T-cell (primary cell): ENCODE measurements around the gene RNGTT. TPM values are rescaled to one million over a fixed set of nuclear protein-coding genes. Genes with fewer than 3 reads are reported as not detected.
"Not testable (repeated sequence)": the region's sequence is repeated elsewhere in the genome, so short reads cannot be mapped to it uniquely, and the experiment has no call there.

Experiments used
- ATAC-seq, 4 experiments: fragments of 200-7000 bp in 3 of 4; fragments of 150-1000 bp in 1 of 4; cut with Tn5 transposase; replicated peaks in 1 of 4; 1 replicate in 3 of 4; 2 replicates in 1 of 4; pipeline ENCODE4 v1.10.0; 2021; ENCODE audit warnings: moderate library complexity in 3 of 4, mild to moderate bottlenecking in 2 of 4, moderate number of reproducible peaks in 1 of 4
- CTCF ChIA-PET, 2 donors: fragments of 300-600 bp; sonication (Branson Sonifier 250); formaldehyde crosslinking; loops; one replicate each; lab custom pipeline; 2022; ENCODE audit warnings: antibody characterized with exemption in 2 of 2; lab: Charles Lee
- POLR2A ChIA-PET, 2 donors: fragments of 300-600 bp; sonication (Branson Sonifier 250); formaldehyde crosslinking; loops; one replicate each; lab custom pipeline; 2022; ENCODE audit warnings: antibody characterized with exemption in 2 of 2; lab: Charles Lee
- DNase-seq, 35 experiments: peaks; one replicate each; pipeline versions ENCODE4 v3.0.0 to v3.0.0-alpha.2; 2013 to 2023
- H3K27ac ChIP-seq: one replicate; pipeline ENCODE4 v1.5.1; 2013; ENCODE audit warnings: low read length
- H3K27me3 ChIP-seq, 2 experiments: replicated peaks in 1 of 2; 1 replicate in 1 of 2; 2 replicates in 1 of 2; pipeline versions ENCODE4 v1.6.1 to v1.7.0; 2013; ENCODE audit warnings: low read length in 1 of 2, mixed read lengths in 1 of 2; ENCODE audit not compliant: control insufficient read depth in 2 of 2, insufficient read depth in 2 of 2; ENCODE audit errors: extremely low read depth in 1 of 2
- H3K36me3 ChIP-seq, 2 donors: 1 replicate in 1 of 2; 2 replicates in 1 of 2; pipeline versions ENCODE4 v1.6.1 to v1.7.0; 2013; ENCODE audit warnings: low read length in 1 of 2; ENCODE audit not compliant: control insufficient read depth in 2 of 2, insufficient read depth in 1 of 2; ENCODE audit errors: extremely low read depth in 1 of 2
- H3K4me1 ChIP-seq, 2 experiments: 1 replicate in 1 of 2; 2 replicates in 1 of 2; pipeline versions ENCODE4 v1.6.1 to v1.7.0; 2013; ENCODE audit warnings: low read length in 2 of 2, mixed read lengths in 1 of 2; ENCODE audit not compliant: insufficient read depth in 2 of 2, control insufficient read depth in 1 of 2; ENCODE audit errors: extremely low read depth in 1 of 2
- H3K4me3 ChIP-seq, 2 donors: 1 replicate in 1 of 2; 2 replicates in 1 of 2; pipeline versions ENCODE4 v1.5.1 to v1.7.0; 2013; ENCODE audit warnings: mild to moderate bottlenecking in 2 of 2, low read length in 1 of 2, moderate library complexity in 1 of 2; ENCODE audit not compliant: control insufficient read depth in 1 of 2; ENCODE audit errors: extremely low read depth in 1 of 2
- H3K9me3 ChIP-seq: 2 replicates; pipeline ENCODE4 v1.7.0; 2013
- H3K27ac Mint-ChIP-seq, 2 donors: one replicate each; pipeline ENCODE4 v1.8.0; 2020 to 2021; ENCODE audit warnings: mild to moderate bottlenecking in 2 of 2, mixed read lengths in 2 of 2
- H3K27me3 Mint-ChIP-seq, 2 donors: one replicate each; pipeline ENCODE4 v1.8.0; 2021 to 2022; ENCODE audit warnings: mixed read lengths in 2 of 2
- H3K36me3 Mint-ChIP-seq: one replicate; pipeline ENCODE4 v1.8.0; 2021; ENCODE audit warnings: mixed read lengths
- H3K4me1 Mint-ChIP-seq, 3 donors: one replicate each; pipeline ENCODE4 v1.8.0; 2020 to 2022; ENCODE audit warnings: mixed read lengths in 3 of 3, mild to moderate bottlenecking in 1 of 3
- H3K4me3 Mint-ChIP-seq, 3 donors: one replicate each; pipeline ENCODE4 v1.8.0; 2020 to 2022; ENCODE audit warnings: mild to moderate bottlenecking in 3 of 3, mixed read lengths in 3 of 3, moderate library complexity in 3 of 3
- H3K9me3 Mint-ChIP-seq, 3 donors: one replicate each; pipeline ENCODE4 v1.8.0; 2020 to 2022; ENCODE audit warnings: mixed read lengths in 3 of 3
- WGBS: methylation state at CpG from one replicate; pipeline ENCODE4 v1.1.5; 2013; ENCODE audit warnings: missing lambda C conversion rate; ENCODE audit not compliant: insufficient coverage; 5-methylcytosine and 5-hydroxymethylcytosine counted together
- total RNA-seq, 35 experiments: library from RNA in 6 of 35; stranded (reverse) in 6 of 35; fragments of 120-200 nt in 1 of 35; gene quantifications; one replicate each; pipeline versions ENCODE4 v1.2.1 to v1.2.4 and lab custom pipeline; 2013 to 2026

RNGTT gene
- total RNA-seq, 5 donors from 2014 or later (not counting 1 experiment from before 2014, with no cell fraction given) = 16.6 to 22.2 (median 17.5) TPM

DNA sequence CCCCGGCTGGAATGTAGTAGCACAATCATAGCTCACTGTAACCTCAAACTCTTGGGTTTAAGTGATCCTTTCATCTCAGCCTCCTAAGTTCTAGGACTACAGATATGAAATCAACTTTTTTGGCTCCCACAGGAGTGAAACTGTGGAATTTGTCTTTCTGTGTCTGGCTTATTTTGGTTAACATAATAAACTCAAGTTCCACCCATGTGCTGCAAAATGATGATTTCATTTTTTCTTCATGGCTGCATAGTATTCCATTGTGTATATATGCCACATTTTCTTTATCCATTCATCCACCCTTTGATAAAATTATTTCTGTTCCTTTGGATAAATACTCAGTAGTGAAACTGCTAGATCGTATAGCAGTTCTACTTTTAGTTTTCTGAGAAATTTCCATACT lies 29.9 kb downstream of the RNGTT start:
- peaks cover 19 to 46% (median 25%) of the 10 kb centered on the region in 3 donors for H3K9me3 Mint-ChIP-seq
- WGBS = no CpG with 5 or more reads among the region's 2 CpGs
- no peak overlapping the region for H3K4me3 Mint-ChIP-seq
- ChIA-PET CTCF (interaction anchor here in 1 of 2 donors (1.0 kb wide), 1 partner anchor 19 kb away, joined by 4 read pairs; no protein-coding TSS in a partner anchor), POLR2A (no interaction called here)
- DNase-seq (no peak), ATAC-seq (no peak)
- H3K27ac ChIP-seq = no peak overlapping the region
- no peak overlapping the region for H3K4me3 ChIP-seq
- H3K36me3 Mint-ChIP-seq = peaks cover 81% of the 10 kb centered on the region
- H3K27me3 Mint-ChIP-seq = no peaks in the 10 kb centered on the region
- H3K36me3 ChIP-seq = peaks cover 0 to 19% of the 10 kb centered on the region in 2 donors
- H3K4me1 ChIP-seq = no peaks in the 10 kb centered on the region
- no peak overlapping the region for H3K27ac Mint-ChIP-seq
- no peaks in the 10 kb centered on the region for H3K27me3 ChIP-seq
- H3K9me3 ChIP-seq = peaks cover 7% of the 10 kb centered on the region
- peaks cover 0 to 8% (median 0%) of the 10 kb centered on the region in 3 donors for H3K4me1 Mint-ChIP-seq

DNA sequence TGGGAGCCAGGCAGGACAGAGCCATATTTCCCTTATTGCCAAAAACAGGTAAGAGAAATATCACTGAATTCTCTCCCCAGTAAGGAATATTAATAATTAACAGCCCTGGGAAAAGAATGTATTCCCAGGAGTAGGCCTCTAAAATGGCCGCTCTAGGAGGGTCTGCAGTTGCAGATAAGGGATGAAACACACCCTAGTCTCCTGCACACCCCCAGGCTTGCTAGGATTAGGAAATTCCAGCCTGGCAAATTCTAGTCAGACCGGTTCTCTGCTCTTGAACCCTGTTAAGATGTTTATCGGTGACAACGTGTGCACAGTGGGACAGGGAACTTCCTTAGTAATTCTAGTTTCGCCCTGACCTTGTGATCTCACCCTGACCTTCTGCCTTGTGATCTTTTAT lies 31.4 kb downstream of the RNGTT start:
- H3K36me3 ChIP-seq = peaks cover 0 to 20% of the 10 kb centered on the region in 2 donors
- H3K4me3 Mint-ChIP-seq, H3K4me1 ChIP-seq, H3K27ac ChIP-seq, POLR2A ChIA-PET, ATAC-seq, H3K4me1 Mint-ChIP-seq, H3K4me3 ChIP-seq, H3K9me3 ChIP-seq, H3K27ac Mint-ChIP-seq, CTCF ChIA-PET, H3K27me3 Mint-ChIP-seq, DNase-seq, H3K27me3 ChIP-seq: not testable (repeated sequence)
- 96% methylated on average over 4 of the region's 5 CpGs for WGBS
- H3K36me3 Mint-ChIP-seq = peaks cover 70% of the 10 kb centered on the region
- H3K9me3 Mint-ChIP-seq = peaks cover 16 to 37% (median 17%) of the 10 kb centered on the region in 3 donors

DNA sequence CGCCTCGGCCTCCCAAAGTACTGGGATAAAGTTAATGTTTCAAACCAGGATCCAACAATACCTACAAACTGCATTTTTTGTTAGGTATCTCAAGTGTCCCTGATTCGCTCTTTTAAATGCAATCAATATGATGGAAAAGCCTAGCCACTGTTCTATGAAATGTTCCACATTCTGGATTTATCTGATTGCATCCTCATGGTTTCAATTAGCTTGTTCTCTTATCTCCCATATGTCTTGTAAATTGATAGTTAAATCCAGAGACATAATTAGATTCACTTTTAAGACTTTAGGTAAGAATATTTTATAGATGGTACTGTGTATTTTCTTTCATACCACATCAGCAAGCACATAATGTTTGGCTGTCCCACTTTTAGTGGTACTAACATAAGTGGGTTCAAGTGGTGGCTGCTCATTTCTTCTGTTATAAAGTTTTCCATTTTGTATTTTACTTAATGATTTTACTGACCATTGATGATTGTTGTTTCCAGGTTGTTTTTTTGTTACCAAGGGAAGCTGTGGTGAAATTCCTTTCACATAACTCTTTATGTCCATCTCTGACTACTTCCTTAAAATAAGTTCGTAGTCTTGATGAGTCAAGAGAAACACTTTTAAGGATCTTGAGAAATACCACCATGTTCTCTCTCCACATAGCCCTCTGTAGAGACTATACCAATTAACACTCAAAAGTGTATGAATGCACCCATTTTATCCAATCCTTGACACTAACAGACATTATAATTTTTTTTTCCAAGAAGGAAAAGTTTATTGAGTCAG lies 40.5 kb downstream of the RNGTT start:
- Histone ChIP-seq H3K27me3 (no peaks in the 10 kb centered on the region), H3K4me3 (no peak overlapping the region), H3K27ac (no peak overlapping the region), H3K36me3 (peaks cover 0 to 8% of the 10 kb centered on the region in 2 donors), H3K4me1 (no peaks in the 10 kb centered on the region), H3K9me3 (no peaks in the 10 kb centered on the region)
- Mint-ChIP-seq H3K27me3 (no peaks in the 10 kb centered on the region), H3K9me3 (no peaks in the 10 kb centered on the region), H3K4me3 (no peak overlapping the region), H3K27ac (no peak overlapping the region), H3K4me1 (peaks cover 4 to 10% (median 6%) of the 10 kb centered on the region in 3 donors), H3K36me3 (peaks cover 30% of the 10 kb centered on the region)
- 100% methylated on average over 1 of the region's 4 CpGs for WGBS
- ATAC-seq = no peak
- no peak for DNase-seq
- POLR2A ChIA-PET = interaction anchor here in 1 of 2 donors (0.7 kb wide), 1 partner anchor 983 kb away, joined by 3 read pairs; no protein-coding TSS in a partner anchor
- CTCF ChIA-PET = no interaction called here

DNA sequence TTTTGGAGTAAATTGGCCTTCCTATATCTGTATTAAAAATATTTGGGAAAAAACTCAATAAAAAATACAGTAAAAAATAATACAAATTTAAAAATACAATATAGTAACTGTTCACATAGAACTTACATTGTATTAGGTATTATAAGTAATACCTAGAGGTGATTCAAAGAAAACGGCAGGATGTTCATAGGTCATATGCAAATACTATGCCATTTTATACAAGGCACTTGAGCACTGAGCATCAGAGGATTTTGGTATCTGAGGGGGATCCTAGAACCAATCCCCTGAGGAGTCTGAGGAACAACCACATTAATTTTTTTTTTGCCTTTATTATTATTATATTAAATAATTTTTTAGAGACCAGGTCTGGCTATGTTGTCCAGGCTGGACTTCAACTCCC lies 41.7 kb downstream of the RNGTT start:
- H3K27me3 ChIP-seq = no peaks in the 10 kb centered on the region
- WGBS = no CpG with 5 or more reads among the region's 1 CpG
- no peaks in the 10 kb centered on the region for H3K9me3 ChIP-seq
- ATAC-seq (no peak), DNase-seq (no peak)
- peaks cover 0 to 3% of the 10 kb centered on the region in 2 experiments for H3K4me1 ChIP-seq
- Mint-ChIP-seq H3K9me3 (no peaks in the 10 kb centered on the region), H3K4me3 (no peak overlapping the region), H3K4me1 (peaks cover 16 to 21% (median 17%) of the 10 kb centered on the region in 3 donors), H3K27ac (no peak overlapping the region), H3K27me3 (no peaks in the 10 kb centered on the region), H3K36me3 (peaks cover 36% of the 10 kb centered on the region)
- H3K27ac ChIP-seq = no peak overlapping the region
- H3K36me3 ChIP-seq = peaks cover 0 to 8% of the 10 kb centered on the region in 2 donors
- ChIA-PET CTCF (interaction anchor here in 1 of 2 donors (0.7 kb wide), 1 partner anchor 23 kb away, joined by 3 read pairs; no protein-coding TSS in a partner anchor), POLR2A (interaction anchor here (0.6 to 0.7 kb wide), 4 partner anchors 9 to 813 kb away, joined by 3 to 5 read pairs (median 4); no protein-coding TSS in a partner anchor)
- no peak overlapping the region for H3K4me3 ChIP-seq

DNA sequence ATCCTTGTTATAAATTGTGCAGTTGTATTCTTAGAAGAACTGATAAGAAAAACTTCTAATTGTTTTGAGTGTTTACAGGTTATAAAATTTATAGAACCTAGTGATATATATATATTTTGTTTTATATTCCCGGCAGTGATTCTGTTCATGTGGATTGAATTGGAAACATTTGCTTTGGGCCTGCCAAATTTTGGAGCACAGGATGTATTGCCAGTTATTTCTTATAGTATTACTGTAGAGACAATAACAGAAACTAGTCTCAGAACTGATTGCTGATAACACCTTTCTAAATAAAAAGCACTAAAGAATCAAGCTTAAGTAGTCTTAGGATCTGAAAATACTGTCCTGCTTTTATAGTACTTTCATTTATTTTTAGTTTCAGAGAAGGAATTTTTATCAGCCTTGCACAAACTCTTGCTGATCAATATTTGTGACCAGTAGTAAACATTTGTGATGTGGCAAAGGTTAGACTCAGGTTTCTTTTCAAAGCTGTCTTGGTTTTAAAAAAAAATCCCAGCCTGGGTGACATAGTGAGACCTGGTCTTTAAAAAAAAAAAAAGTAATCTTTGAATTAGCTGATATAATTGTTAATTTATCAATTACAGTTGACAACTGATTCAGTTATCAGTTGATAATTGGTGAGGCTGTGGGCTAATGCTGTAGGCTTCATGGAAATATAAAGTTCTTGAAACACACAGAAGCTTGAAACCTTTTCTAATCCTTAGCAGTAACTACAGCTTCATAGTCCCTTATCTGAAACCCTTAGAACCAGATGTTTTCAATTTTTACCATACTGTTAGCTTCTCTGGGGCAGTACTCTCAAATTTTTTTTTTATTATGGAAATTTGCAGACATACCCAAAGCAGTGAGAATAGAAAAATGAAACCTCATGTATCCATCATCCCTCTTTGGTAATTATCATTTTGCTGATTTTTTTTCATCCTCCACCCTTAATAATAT lies 42.4 kb downstream of the RNGTT start:
- CTCF ChIA-PET = interaction anchor here in 1 of 2 donors (0.7 kb wide), 1 partner anchor 23 kb away, joined by 3 read pairs; no protein-coding TSS in a partner anchor

DNA sequence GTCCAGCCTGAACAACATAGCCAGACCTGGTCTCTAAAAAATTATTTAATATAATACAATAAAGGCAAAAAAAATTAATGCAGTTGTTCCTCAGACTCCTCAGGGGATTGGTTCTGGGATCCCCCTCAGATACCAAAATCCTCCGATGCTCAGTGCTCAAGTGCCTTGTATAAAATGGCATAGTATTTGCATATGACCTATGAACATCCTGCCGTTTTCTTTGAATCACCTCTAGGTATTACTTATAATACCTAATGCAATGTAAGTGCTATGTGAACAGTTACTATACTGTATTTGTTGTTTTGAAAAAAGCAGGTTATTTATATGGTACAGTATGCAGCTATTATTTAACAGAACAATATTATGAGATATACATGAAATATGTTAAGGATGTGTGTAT lies 43.3 kb downstream of the RNGTT start:
- H3K4me3 Mint-ChIP-seq = no peak overlapping the region
- ChIA-PET POLR2A (no interaction called here), CTCF (no interaction called here)
- H3K4me1 Mint-ChIP-seq = peaks cover 20 to 24% (median 20%) of the 10 kb centered on the region in 3 donors
- H3K27ac Mint-ChIP-seq = no peak overlapping the region
- H3K27ac ChIP-seq = no peak overlapping the region
- no peaks in the 10 kb centered on the region for H3K27me3 ChIP-seq
- no peaks in the 10 kb centered on the region for H3K9me3 ChIP-seq
- WGBS = no CpG with 5 or more reads among the region's 2 CpGs
- ATAC-seq (no peak), DNase-seq (no peak)
- H3K36me3 Mint-ChIP-seq = peaks cover 40% of the 10 kb centered on the region
- H3K36me3 ChIP-seq = peaks cover 0 to 8% of the 10 kb centered on the region in 2 donors
- no peaks in the 10 kb centered on the region for H3K27me3 Mint-ChIP-seq
- peaks cover 0 to 3% of the 10 kb centered on the region in 2 experiments for H3K4me1 ChIP-seq
- H3K4me3 ChIP-seq = no peak overlapping the region
- H3K9me3 Mint-ChIP-seq = peaks cover 0 to 4% (median 0%) of the 10 kb centered on the region in 3 donors

More for the DNA sequence above, 42.4 kb downstream of the RNGTT start:
- no peak overlapping the region for H3K27ac Mint-ChIP-seq
- POLR2A ChIA-PET = interaction anchor here (0.6 to 0.7 kb wide), 3 partner anchors 9 to 812 kb away, joined by 3 to 5 read pairs (median 4); no protein-coding TSS in a partner anchor
- H3K27ac ChIP-seq = no peak overlapping the region
- ATAC-seq (no peak), DNase-seq (no peak)
- no peaks in the 10 kb centered on the region for H3K9me3 ChIP-seq
- WGBS = no CpG with 5 or more reads among the region's 1 CpG
- H3K4me3 ChIP-seq = no peak overlapping the region
- no peaks in the 10 kb centered on the region for H3K9me3 Mint-ChIP-seq
- H3K36me3 Mint-ChIP-seq = peaks cover 35% of the 10 kb centered on the region
- H3K4me1 Mint-ChIP-seq = peaks cover 18 to 21% (median 19%) of the 10 kb centered on the region in 3 donors
- no peaks in the 10 kb centered on the region for H3K27me3 ChIP-seq
- no peaks in the 10 kb centered on the region for H3K27me3 Mint-ChIP-seq
- H3K36me3 ChIP-seq = peaks cover 0 to 8% of the 10 kb centered on the region in 2 donors
- H3K4me3 Mint-ChIP-seq = no peak overlapping the region
- H3K4me1 ChIP-seq = peaks cover 0 to 3% of the 10 kb centered on the region in 2 experiments
